Spinal cord (tissue), 10 donors: ENCODE results near the gene SENP6. TPM values are rescaled to one million over a fixed set of nuclear protein-coding genes. Genes with fewer than 3 reads are reported as not detected.
A peak's percentile ranks its signal among the peaks of the same experiment; 100 is the strongest.
"Not testable (repeated sequence)": the region's sequence is repeated elsewhere in the genome, so short reads cannot be mapped to it uniquely, and the experiment has no call there.

Experiments
- DNase-seq, 6 donors: peaks; one replicate each; pipeline versions ENCODE4 v3.0.0 to v3.0.0-alpha.2; 2013 to 2015; ENCODE audit warnings: low spot score in 6 of 6, low read depth in 4 of 6
- H3K27ac ChIP-seq: one replicate; pipeline ENCODE4 v1.5.1; 2013; ENCODE audit warnings: low read depth, low read length, control low read depth
- H3K27me3 ChIP-seq: one replicate; pipeline ENCODE4 v1.6.1; 2013; ENCODE audit warnings: low read length; ENCODE audit not compliant: control insufficient read depth, insufficient read depth
- H3K36me3 ChIP-seq: one replicate; pipeline ENCODE4 v1.6.1; 2013; ENCODE audit warnings: low read length; ENCODE audit not compliant: control insufficient read depth, insufficient read depth
- H3K4me1 ChIP-seq: one replicate; pipeline ENCODE4 v1.6.1; 2013; ENCODE audit warnings: low read length; ENCODE audit not compliant: control insufficient read depth, insufficient read depth
- H3K4me3 ChIP-seq: one replicate; pipeline ENCODE4 v1.5.1; 2013; ENCODE audit warnings: low read depth, low read length, control low read depth
- H3K9me3 ChIP-seq: one replicate; pipeline ENCODE4 v1.6.1; 2013; ENCODE audit warnings: low read length; ENCODE audit not compliant: control insufficient read depth, insufficient read depth
- whole genome bisulfite sequencing: methylation state at CpG from one replicate; pipeline ENCODE4 v1.1.5; 2013; ENCODE audit warnings: missing lambda C conversion rate; ENCODE audit not compliant: insufficient coverage; 5-methylcytosine and 5-hydroxymethylcytosine counted together
- long read RNA-seq, 4 donors: transcript quantifications; one replicate each; lab custom pipeline, GENCODE V29; 2026
- polyA plus RNA-seq, 2 donors: library from polyadenylated mRNA; unstranded; fragments of 120-200 nt; gene quantifications; one replicate each; pipeline ENCODE4 v1.2.1, GENCODE V29; 2013; ENCODE audit not compliant: insufficient read length in 2 of 2
- total RNA-seq, 2 donors: library from RNA; depleted of rRNA in 1 of 2; stranded (reverse); fragments of 120-200 nt in 1 of 2; fragments of >200 nt in 1 of 2; gene quantifications; one replicate each; pipeline versions ENCODE4 v1.2.3 to v1.2.4, GENCODE V29; 2013 to 2014
- donor health status: healthy.

SENP6 gene
- total RNA-seq (100 to 1,000 TPM; 120 to 174 TPM), polyA plus RNA-seq (10 to 100 TPM; 76.1 to 84.9 TPM)
- long read RNA-seq, donor 1, full-length matches to known transcripts: 5 of 5 reads
- long read RNA-seq, donor 1, partial matches to known transcripts: 0 of 5 reads
- long read RNA-seq, donor 1, other reads (novel, unspliced or antisense): 0 of 5 reads
- long read RNA-seq, donor 2: 0 reads
- long read RNA-seq, donor 3, partial matches to known transcripts: 5 of 5 reads
- long read RNA-seq, donor 3, other reads (novel, unspliced or antisense): 0 of 5 reads
- long read RNA-seq, donor 4, full-length matches to known transcripts: 3 of 17 reads
- long read RNA-seq, donor 4, partial matches to known transcripts: 14 of 17 reads
- long read RNA-seq, donor 4, other reads (novel, unspliced or antisense): 0 of 17 reads

GRCh38 chr6:75601304-75602245, at the start of gene SENP6:
Gene SENP6, plus strand, starts transcription at chr6:75601880. Its CDS starts 645 bp downstream, at chr6:75602525.
- no peaks in the 10 kb centered on the region for H3K9me3 ChIP-seq
- WGBS: under 1% methylated on average over 73 of the region's 76 CpGs

GRCh38 chr6:75556240-75556639, 45.4 kb upstream of the SENP6 start:
- H3K4me1 ChIP-seq: no peaks in the 10 kb centered on the region
- H3K36me3 ChIP-seq: no peaks in the 10 kb centered on the region
- H3K9me3 ChIP-seq: no peaks in the 10 kb centered on the region
- no peaks in the 10 kb centered on the region for H3K27me3 ChIP-seq
- WGBS: 29% methylated on average over 5 of the region's 5 CpGs
- H3K27ac ChIP-seq: no peak overlapping the region
- no peak overlapping the region for H3K4me3 ChIP-seq
- DNase-seq: peak in 1 of 6 donors; percentile 8

More at GRCh38 chr6:75601304-75602245, at the start of gene SENP6:
- DNase-seq: peak; percentile 66 to 93 (median 76)
- H3K27me3 ChIP-seq: no peaks in the 10 kb centered on the region
- H3K36me3 ChIP-seq: no peaks in the 10 kb centered on the region
- H3K4me3 ChIP-seq: peak within 1 kb of the TSS; percentile 93
- peaks cover 12% of the 10 kb centered on the region for H3K4me1 ChIP-seq
- H3K27ac ChIP-seq: peak within 1 kb of the TSS; percentile 98

GRCh38 chr6:75557068-75557467, 44.6 kb upstream of the SENP6 start:
- WGBS: no CpG with 5 or more reads among the region's 1 CpG
- H3K4me1 ChIP-seq: no peaks in the 10 kb centered on the region
- no peak overlapping the region for H3K4me3 ChIP-seq
- H3K9me3 ChIP-seq: no peaks in the 10 kb centered on the region
- no peak overlapping the region for H3K27ac ChIP-seq
- H3K36me3 ChIP-seq: no peaks in the 10 kb centered on the region
- no peaks in the 10 kb centered on the region for H3K27me3 ChIP-seq
- DNase-seq: no peak

GRCh38 chr6:75563032-75563431, 38.6 kb upstream of the SENP6 start:
- no peaks in the 10 kb centered on the region for H3K4me1 ChIP-seq
- no peak for DNase-seq
- H3K9me3 ChIP-seq: peaks cover 10% of the 10 kb centered on the region
- no peaks in the 10 kb centered on the region for H3K27me3 ChIP-seq
- H3K27ac ChIP-seq: no peak overlapping the region
- H3K36me3 ChIP-seq: no peaks in the 10 kb centered on the region
- WGBS: 100% methylated on average over 1 of the region's 1 CpG
- no peak overlapping the region for H3K4me3 ChIP-seq

GRCh38 chr6:75566137-75566767, 35.4 kb upstream of the SENP6 start:
- Histone ChIP-seq H3K27ac (no peak overlapping the region), H3K4me3 (no peak overlapping the region), H3K27me3 (no peaks in the 10 kb centered on the region), H3K4me1 (no peaks in the 10 kb centered on the region), H3K36me3 (no peaks in the 10 kb centered on the region), H3K9me3 (peaks cover 10% of the 10 kb centered on the region)
- no peak for DNase-seq
- WGBS: 95% methylated on average over 2 of the region's 2 CpGs

GRCh38 chr6:75568100-75568499, 33.6 kb upstream of the SENP6 start:
- 88% methylated on average over 6 of the region's 6 CpGs for WGBS
- no peak for DNase-seq
- peaks cover 10% of the 10 kb centered on the region for H3K9me3 ChIP-seq
- H3K4me1 ChIP-seq: no peaks in the 10 kb centered on the region
- no peaks in the 10 kb centered on the region for H3K36me3 ChIP-seq
- no peak overlapping the region for H3K27ac ChIP-seq
- no peaks in the 10 kb centered on the region for H3K27me3 ChIP-seq
- no peak overlapping the region for H3K4me3 ChIP-seq

GRCh38 chr6:75568965-75569364, 32.7 kb upstream of the SENP6 start:
- 67% methylated on average over 3 of the region's 3 CpGs for WGBS
- Histone ChIP-seq H3K9me3 (peaks cover 10% of the 10 kb centered on the region), H3K27ac (no peak overlapping the region), H3K36me3 (no peaks in the 10 kb centered on the region), H3K27me3 (no peaks in the 10 kb centered on the region), H3K4me1 (no peaks in the 10 kb centered on the region), H3K4me3 (no peak overlapping the region)
- DNase-seq: no peak

- 100% methylated on average over 1 of the region's 6 CpGs for WGBS
- not testable (repeated sequence) for H3K27ac ChIP-seq
These were observed 31.0 kb upstream of the SENP6 start for GRCh38 chr6:75570671-75571070.

GRCh38 chr6:75572072-75572471, 29.6 kb upstream of the SENP6 start:
- Histone ChIP-seq H3K4me3 (no peak overlapping the region), H3K9me3 (no peaks in the 10 kb centered on the region), H3K4me1 (no peaks in the 10 kb centered on the region), H3K36me3 (no peaks in the 10 kb centered on the region), H3K27me3 (no peaks in the 10 kb centered on the region), H3K27ac (no peak overlapping the region)
- WGBS: no CpG with 5 or more reads among the region's 2 CpGs
- DNase-seq: no peak

More at GRCh38 chr6:75570671-75571070, 31.0 kb upstream of the SENP6 start:
- not testable (repeated sequence) for H3K27me3 ChIP-seq, H3K4me3 ChIP-seq, H3K36me3 ChIP-seq, H3K9me3 ChIP-seq, H3K4me1 ChIP-seq, DNase-seq
